NCI-H526 (cell line): ENCODE data around the gene FGF13.

Source experiments
- DNase-seq, 2 experiments: peaks; one replicate each; lab custom pipeline; 2025; lab: John Stamatoyannopoulos, UW

FGF13 gene

DNA sequence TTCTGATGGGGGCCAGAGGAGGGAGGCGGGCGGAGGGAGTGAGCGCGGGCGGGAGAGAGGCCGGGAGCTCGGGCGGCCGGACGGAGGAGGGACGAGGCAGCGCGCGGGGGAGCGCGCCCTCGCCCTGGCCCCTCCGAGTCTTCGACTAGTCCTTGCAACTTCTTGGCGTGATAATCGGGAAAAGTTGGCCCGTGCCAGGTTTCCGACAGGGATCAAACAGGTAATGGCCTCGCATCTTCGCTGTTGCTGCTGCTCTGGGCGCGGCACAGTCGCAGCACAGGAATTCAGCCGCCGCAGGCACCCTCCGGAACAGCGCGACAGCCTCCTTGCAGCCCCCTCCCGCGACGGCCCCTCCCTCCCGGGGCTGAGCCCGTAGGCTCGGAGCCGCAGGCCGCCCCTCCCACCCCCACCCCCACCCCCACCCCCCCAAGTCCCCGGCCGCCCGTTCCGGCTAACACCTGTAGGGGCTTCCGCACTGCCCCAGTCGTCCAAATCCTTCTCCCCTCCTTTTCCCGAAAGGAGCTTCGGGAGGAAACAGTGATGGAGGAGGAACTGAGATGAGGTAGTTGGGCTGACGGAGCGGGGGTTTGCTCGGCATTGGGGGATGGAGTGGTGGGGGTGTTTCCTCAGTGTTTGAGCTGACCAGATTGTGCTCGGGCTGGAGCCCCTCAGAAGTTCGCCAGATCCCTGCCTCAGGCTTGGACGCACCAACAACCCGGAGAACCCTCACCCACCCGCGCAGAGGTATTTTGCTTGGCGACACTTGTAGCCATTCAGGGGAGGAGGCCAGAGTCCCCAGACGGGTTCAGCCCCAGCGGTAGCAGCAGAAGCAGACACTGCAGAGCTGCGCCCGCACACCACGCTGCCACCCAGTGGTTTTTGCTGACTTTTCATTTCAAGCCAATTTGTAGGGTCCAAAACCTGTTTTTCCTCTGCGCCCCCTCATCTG lies at the start of gene FGF13:
FGF13 (minus strand) TSS at position 319 of the 949 bp plus-strand sequence. CDS start 714 bp downstream, outside the sequence.
- DNase-seq, result peak; percentile 62 to 87

DNA sequence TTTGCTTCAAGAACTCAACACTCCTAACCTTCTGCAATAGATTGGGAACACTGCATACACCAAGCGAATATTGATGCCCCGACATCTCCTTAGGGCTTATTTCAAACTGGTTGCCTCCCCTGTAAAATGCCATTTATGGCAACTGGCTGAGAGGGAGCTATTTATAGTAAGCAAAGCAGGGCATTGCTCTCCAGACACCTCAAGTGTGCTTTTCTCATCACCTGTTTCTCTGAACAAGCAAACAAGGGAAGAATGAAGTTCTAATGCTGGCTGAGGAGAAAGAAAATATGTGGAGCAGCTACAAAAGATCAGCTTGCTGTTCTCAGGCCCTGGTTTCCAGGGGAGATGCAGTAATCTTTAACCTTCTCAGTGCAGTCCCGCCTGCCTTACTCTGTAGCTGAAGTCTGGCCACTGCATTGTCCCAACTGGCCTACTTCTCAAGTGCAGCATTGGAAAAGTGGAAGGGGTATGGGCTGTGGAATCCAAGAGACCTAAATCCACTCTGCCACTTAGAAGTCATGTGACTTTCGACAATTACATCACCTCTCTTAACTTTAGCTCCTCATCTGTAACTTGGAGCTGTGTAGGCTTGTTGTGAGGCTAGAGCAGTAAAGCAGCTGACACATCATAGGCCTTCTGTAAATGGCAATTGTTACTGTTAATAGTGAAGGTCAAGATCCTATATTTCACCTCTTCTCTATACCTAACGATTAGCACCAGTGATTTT lies 47.9 kb upstream of the FGF13 start:
- peak in 1 of 2 experiments; percentile 9 for DNase-seq

DNA sequence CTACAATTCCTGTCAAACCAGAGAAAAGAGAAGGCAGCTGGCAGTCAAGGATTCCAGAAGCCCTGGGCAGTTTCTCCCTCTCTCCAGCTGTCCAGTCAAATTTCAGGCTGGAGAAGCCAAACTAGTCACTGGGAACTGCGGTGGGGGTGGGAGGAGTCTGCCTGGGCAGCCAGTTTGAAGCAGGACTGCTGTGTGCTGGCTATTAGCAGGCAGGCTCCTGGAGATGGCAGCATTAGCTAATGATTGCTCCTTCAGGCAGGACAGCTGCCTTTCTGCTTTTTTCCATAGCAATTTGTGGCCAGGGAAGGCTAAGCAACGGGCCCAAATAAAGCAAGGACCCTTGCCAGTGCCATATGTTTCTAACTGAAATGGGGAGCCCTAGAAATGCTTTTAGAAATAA lies 44.7 kb upstream of the FGF13 start:
- DNase-seq, result peak; percentile 12 to 64

DNA sequence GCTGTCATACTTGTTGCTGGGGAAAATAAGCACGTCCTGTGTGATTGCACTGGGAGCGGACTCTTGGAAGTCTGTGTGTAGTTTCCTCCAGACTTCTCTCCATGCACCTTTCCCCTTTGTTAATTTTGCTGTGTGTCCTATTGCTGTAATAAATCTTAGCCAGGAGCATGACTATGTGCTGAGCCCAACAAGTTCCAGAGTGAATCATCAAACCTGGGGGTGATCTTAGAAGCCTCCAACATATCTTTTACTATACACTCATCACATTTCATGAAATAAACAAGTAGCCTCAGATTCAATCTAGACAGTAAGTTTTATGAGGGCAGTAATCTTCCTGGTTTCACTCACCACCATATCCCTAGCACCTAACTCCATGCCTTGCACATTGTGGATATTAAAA lies 43.3 kb upstream of the FGF13 start:
- DNase-seq, result no peak

DNA sequence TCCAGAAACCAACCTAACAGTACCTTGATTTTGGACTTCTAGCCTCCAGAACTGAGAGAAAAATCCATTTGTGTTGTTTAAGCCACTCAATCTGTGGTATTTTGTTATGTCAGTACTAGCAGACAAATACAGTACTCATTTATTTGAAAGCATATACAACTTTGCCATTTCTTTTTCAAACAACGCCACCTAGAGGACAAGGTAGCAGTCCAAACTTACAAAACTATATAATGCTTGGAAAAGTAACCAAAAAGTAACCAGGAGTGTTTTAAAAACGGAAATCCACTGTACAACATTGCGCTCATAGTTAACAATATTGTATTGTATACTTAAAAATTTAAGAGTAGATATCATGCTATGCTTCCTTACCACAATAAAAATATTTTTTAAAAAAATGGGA lies 37.0 kb upstream of the FGF13 start:
- peak; percentile 11 to 38 for DNase-seq

DNA sequence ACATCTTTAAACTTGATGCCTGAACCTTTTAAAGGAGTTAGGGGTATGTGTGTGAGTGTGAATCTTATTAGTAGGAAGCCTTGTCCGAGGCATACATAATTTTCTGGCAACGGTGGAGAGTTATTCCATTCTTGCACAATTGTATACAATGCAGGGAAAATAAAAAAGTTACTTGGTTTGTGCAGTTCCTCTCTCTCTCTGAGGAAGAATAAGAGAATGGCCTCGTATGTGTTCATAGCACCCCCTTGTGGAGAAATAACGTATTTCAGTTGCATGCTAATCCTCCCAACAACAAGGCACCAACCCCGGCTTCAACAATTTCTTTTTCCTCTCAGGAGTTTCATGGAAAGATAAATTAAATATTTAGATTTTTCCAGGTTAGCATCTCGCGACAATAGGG lies 33.7 kb upstream of the FGF13 start:
- DNase-seq, result peak; percentile 35 to 72

DNA sequence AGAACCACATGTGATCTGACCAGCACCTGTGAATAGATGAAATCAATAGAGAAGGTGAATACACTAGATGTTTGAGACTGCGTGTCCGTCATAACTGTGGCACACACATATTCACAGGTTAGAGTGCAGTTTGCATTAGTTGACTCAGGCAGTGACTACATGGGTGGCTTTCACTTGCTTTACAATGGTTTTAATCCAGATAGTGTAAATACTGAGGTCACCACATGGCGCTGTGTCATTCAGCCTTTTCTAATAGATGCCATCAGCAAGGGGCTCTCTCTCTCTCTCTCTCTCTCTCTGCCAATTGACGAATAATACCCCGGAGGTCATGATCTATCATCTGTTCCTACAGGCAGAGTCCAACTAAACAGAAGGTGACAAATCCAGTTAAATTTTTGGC lies 30.7 kb upstream of the FGF13 start:
- no peak for DNase-seq

DNA sequence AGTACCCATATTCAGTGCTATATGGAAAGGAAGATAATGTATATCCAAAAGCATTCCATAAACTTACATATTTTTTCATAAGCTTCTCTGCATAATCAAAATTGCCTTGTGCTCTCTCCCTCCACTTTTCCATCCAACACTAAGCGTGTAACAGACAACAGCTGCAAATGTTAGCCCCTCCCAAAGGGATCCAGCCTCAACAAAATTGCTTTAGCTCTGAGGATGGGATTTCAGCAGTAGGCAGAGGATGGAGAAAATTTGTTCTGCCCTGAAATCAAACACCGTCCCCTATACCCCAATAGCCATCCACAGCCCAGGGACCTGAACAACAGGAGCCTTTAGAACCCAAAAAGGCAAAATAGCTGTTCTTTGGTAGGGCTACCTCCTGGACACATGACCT lies 28.8 kb upstream of the FGF13 start:
- no peak for DNase-seq

DNA sequence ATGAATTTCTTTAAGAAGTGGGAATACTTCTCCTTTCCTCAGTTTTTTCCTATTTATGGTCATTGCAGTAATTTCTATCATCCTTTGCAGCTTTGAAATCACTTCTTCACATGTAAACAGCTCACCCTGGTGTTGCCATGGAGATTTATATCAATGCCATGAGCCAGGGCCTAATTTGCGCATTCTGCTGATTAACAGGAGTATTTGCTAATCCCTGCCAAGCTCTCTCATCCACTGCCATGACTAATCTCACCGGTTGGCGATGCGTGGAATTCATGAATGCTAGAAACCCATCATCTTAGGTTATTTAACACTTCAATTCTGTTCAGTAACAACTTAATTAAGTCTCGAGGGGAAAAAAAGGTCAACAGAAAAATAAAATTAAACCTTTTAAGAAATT lies 11.8 kb upstream of the FGF13 start:
- DNase-seq, result no peak

DNA sequence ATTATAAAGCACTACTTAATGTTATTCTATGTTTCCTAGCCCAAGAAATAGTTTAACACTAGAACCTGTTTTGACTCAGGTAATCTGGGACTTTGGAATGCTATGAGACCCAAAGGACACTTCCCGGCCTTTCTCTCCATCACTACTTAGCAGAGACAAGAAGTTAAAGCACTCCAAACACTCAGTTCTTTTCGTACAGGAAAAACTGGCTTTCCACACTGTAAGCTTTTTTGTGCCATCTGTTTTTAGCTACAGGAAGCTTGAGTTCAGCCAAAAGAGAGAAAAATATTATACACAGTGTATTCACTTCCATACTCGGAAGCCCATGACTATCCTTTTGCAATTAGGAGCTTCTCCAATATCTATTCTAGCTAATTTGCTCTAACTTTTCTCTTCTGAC lies 7.9 kb upstream of the FGF13 start:
- DNase-seq, result no peak

DNA sequence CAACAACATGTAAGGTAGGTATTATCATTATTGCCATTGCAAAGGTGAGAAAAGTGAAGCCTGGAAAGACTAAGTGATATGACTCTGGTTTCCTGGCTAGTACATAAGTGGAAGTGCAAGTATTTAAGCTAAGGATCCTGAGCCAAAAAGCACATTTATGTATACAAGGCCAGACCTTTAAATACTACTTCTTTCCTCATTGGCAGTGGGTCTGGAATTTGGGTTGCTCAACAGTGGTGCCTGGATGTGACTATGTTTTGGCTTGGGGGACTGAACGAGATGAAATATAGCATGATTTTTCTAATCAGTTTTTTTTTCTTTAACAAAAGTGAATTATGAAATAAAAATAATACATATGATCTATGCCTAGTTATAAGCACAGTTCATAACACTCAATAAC lies 7.4 kb upstream of the FGF13 start:
- DNase-seq, result no peak

DNA sequence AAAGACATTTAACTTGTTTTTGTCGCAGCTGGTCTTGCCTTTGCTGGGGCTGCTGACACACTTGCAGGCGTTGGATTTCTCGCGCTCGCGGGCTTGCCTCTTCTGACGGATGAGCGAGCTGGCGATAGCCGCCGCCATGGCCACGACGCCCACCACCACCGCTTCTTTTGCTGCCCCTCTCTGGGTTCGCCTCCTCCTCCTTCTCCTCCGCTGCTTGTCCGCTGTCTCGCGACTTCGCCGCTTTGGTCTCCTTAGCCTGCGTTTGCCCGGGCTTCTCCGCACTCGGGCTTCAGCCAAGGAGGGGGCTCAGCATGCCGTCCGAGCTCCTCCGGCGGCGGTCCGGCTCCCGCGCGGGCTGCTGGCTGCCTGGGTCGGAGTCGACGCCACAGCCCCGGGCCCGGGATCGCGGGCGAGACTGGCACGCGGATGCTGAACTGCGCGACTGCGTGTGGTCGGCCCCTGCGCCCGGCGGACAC lies 613 bp downstream of the FGF13 start:
- DNase-seq, result peak in 1 of 2 experiments; percentile 61

DNA sequence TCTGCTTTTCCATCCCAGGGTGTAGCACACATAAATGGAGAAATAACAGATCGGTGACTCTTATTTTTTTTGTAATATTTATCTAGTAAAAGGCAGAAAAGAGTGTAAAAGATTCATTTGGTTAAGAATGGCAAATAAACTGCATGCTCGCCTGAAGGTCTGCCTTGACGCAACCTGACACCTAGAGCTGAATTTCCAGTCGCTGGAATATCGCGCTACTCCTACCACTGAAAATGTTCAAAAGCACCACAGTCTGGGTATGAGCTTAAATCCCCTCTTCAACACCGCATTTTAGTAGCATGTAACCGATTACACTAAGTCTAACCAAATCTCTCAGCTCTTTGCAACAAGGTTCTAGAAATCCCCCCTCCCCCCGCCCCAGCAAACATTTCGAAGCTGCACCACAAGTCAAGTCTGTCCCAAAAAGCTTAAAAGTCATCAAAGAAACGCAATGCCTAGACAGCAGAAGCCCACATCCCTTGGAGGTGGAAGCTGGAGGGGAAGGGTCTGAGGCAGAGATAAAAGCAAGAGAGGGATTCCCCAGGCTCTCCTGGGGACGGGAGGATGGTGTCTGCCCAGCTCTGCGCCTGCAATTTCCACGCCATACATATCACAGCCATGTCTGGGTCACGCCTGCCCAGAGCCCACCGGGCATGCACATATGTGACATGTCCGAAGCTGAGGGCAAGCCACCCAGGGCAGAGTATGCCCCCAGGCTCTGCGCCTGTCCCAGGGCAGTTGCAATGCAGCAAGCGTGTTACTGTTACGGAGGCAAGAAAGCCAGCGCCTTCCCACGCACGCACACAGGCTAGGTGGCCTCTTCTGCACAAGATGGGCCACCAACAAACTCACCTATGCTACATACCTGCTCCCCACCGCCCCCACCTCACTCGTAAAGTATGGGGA lies 1.4 kb downstream of the FGF13 start:
- peak; percentile 61 to 73 for DNase-seq

DNA sequence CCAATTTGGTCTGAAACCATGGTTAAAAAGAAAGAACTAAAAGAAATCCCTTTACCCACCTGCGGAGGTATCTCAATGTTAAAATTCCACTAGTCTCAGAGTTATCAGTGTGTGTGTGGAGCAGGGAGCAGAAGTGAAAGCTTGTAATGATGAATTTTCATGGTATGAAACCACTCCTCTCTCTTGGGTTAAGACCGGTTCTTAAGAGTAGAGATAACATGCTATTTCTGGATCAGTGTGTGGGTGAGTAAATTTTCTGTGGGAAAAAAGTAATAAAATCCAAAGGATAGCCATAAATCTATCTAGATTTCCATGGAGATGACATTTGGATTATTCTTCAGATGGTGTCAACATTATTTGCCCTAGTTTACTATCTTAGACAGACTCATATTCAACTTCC lies 3.2 kb downstream of the FGF13 start:
- DNase-seq, result peak in 1 of 2 experiments; percentile 11

DNA sequence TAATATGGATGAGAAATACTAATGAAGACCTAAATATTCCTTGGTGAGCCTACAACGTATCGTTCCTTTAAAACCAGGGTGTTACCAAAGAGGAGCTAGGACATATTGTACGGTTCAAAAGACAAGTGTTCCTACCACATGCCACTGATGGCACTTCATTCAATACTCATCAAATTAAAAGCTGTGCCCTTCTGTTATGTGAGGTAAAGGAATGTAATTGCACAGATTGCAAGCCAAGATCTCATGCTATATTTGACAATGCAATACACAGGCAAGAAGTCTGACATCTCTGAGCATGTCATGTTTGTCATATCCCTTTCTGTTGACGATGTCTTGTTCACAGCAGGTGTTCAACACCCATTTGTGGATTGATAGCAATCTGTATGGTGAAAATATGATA lies 6.9 kb downstream of the FGF13 start:
- DNase-seq, result no peak

DNA sequence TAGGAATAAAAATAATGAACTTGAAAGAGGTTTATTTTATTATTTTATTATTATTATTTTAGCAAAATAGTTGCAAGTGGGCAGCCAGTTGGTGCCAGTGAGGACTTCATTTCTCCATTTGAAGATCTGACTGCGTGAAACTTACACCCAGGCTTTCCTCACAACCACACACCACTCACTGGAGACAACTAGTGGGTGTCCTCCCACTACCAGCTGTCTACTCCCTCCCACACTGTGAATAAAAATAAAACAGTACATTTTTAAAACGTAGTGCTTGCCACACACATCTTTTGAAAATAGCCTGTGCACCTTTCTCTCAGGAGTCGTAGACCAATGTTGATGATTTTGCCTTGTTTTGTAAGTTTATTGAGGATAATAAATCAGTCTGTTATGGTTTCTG lies 7.4 kb downstream of the FGF13 start:
- no peak for DNase-seq

DNA sequence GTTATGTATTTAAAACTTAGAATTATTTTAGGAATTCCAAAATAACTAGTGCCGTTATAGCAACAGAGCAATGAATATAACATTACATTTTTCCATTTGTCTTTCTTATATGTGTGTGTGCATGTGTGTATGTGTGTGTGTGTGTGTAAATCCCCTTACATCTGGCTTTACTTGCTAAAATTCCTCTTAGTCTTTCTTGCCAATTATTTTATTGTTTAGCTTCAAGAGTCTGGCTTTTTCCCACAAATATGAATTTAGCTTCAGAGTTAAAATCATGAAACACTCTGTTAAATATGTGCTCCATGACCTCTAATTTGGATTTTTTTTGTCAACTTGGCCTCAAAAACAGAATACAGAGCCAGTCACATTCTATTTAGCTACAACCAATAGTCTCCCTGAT lies 18.9 kb downstream of the FGF13 start:
- DNase-seq, result no peak

DNA sequence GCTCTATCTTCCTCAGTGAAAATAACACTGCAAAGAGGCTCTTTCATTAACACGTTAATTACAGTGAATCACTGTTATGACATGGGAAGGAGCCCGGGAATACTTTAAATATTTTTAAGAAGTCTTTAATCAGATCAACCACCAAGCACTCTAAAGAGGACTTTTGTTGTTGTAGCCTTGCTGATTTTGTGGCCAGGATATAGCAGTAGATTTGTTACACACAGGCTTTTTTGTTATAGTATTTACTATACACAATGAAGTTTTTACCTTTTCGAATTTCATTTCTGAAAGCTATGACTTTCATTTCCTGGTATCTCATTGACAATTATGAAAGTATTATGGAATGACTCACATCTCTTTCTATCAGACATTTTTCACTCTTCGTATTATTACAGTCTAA lies 20.3 kb downstream of the FGF13 start:
- DNase-seq, result no peak

DNA sequence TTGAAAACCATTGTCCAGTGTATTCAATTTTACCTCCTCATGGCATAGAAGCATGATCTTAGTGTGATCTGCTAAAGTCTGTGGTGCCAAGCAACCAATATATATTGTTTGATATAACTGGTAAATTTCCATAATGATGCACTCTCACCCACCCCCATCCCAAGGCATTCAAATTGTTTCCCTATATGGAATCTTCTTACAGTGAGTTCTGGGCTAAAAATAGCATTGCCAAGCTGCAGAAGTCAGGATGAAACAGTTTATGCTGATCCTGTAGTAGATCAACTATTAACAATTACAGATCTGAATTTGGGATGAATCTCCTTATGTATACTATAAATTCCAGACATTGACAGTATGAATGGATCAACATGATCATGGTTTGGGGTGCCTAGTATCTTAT lies 20.9 kb downstream of the FGF13 start:
- DNase-seq, result peak; percentile 70 to 77

DNA sequence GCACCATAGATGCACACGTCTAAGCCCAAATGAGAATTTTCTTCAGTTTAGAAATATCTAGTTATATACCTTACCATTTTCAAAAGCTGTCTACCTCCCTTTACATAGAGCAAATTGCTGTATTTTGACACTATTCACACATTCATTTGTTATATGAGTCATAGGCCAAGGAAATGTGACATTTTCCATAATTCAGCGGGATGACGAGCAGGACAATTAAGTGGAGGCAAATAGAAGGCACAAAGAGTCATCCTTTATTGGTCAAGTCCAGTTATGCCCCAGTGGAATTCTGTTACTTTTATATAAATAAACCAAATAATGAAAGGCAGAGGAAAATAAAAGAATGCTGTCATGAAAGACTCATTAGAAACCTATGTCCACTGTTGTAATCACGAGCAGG lies 27.9 kb downstream of the FGF13 start:
- DNase-seq, result no peak

DNA sequence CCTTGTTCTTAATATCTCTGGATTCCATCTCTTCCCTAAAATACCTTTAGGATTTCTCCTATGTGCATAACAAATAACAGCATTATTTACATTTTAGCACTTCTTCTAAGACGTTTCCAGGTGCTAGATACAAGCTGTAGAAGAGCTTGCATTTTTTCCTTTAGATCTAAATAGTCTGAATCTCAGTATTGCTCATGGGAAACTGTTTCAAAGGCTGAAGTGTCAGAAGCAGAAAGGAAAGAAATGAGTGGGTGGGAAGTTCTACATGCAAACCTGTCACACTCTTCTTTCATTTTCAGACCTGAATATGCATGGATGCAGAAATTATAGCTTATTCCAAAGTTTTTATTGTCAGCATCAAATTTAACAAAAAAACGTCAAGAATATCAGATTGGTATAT lies 41.8 kb downstream of the FGF13 start:
- DNase-seq, result no peak

DNA sequence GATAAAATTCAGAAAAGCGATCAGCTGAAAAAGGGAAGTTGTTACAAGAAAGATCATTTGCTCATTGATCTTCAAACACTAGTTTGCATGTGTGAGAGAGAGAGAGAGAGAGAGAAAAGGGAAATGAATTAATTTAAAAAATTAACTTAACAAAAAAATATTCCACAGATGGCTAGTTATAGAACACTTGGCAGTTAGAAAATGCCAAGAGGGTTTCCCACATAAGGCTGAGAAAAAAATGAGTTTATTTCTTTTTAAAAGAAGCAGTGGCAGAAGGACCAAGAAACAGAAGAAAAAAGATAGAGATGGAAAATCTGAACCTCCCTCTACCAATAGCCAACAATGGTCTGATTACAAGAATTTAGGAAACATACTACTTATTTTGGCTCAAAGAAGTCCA lies 47.1 kb downstream of the FGF13 start:
- no peak for DNase-seq
